Suppressor macrophage treated with lipopolysaccharide for 4 hours (primary cell): ENCODE measurements around the gene IDH3G.
"Not testable (repeated sequence)": the region's sequence is repeated elsewhere in the genome, so short reads cannot be mapped to it uniquely, and the experiment has no call there.

ENCODE experiments used
- DNase-seq: peaks from one replicate; pipeline ENCODE4 v3.0.0-alpha.2; 2020

The IDH3G gene

GRCh38 chrX:153794018-153794896, at the start of gene IDH3G, which contains the start of gene SSR4:
Gene IDH3G, minus strand, starts transcription at chrX:153794375. Its CDS starts 49 bp downstream, at chrX:153794326.
Gene SSR4, plus strand, starts transcription at chrX:153794668. Its CDS starts 20 bp downstream, at chrX:153794688.
- peak; percentile 96 for DNase-seq

GRCh38 chrX:153836921-153837320, 42.7 kb upstream of the IDH3G start:
- no peak for DNase-seq

GRCh38 chrX:153832728-153833127, 38.6 kb upstream of the IDH3G start:
- DNase-seq: no peak

GRCh38 chrX:153831429-153832150, 37.4 kb upstream of the IDH3G start:
- no peak for DNase-seq

- no peak for DNase-seq
Measured at GRCh38 chrX:153830640-153831428, 36.7 kb upstream of the IDH3G start.

GRCh38 chrX:153829799-153830639, 35.8 kb upstream of the IDH3G start, which contains the start of gene PDZD4:
Gene PDZD4, minus strand, starts transcription at chrX:153830544. Its CDS starts 246 bp downstream, at chrX:153830298.
- no peak for DNase-seq

- no peak for DNase-seq
Measured at GRCh38 chrX:153829549-153829798, 35.3 kb upstream of the IDH3G start.

GRCh38 chrX:153828723-153829548, 34.8 kb upstream of the IDH3G start:
- DNase-seq: no peak

- no peak for DNase-seq
Measured at GRCh38 chrX:153828308-153828707, 34.1 kb upstream of the IDH3G start.

GRCh38 chrX:153827903-153828302, 33.7 kb upstream of the IDH3G start:
- no peak for DNase-seq

GRCh38 chrX:153827016-153827415, 32.8 kb upstream of the IDH3G start:
- DNase-seq: no peak

GRCh38 chrX:153825042-153825441, 30.9 kb upstream of the IDH3G start:
- no peak for DNase-seq

- DNase-seq: no peak
Measured at GRCh38 chrX:153824348-153824747, 30.2 kb upstream of the IDH3G start.

- no peak for DNase-seq
Measured at GRCh38 chrX:153821066-153821465, 26.9 kb upstream of the IDH3G start.

- DNase-seq: no peak
Measured at GRCh38 chrX:153820601-153821000, 26.4 kb upstream of the IDH3G start.

GRCh38 chrX:153819384-153820040, 25.3 kb upstream of the IDH3G start:
- no peak for DNase-seq

- peak; percentile 26 for DNase-seq
Measured at GRCh38 chrX:153818571-153819383, 24.6 kb upstream of the IDH3G start.

GRCh38 chrX:153818064-153818463, 23.9 kb upstream of the IDH3G start:
- not testable (repeated sequence) for DNase-seq

- DNase-seq: peak; percentile 11
Measured at GRCh38 chrX:153816831-153817690, 22.9 kb upstream of the IDH3G start.
